CD4-positive, alpha-beta T cell treated with Interleukin-15 for 4 hours (primary cell): ENCODE data around the gene PSG5.
"Not testable (repeated sequence)": the region's sequence is repeated elsewhere in the genome, so short reads cannot be mapped to it uniquely, and the experiment has no call there.

Experiments
- DNase-seq: peaks from one replicate; pipeline ENCODE4 v3.0.0-alpha.2; 2020; ENCODE audit warnings: low spot score

PSG5 gene

GRCh38 chr19:43181869-43182771 lies 4.2 kb downstream of the PSG5 start:
- DNase-seq, result not testable (repeated sequence)

DNA sequence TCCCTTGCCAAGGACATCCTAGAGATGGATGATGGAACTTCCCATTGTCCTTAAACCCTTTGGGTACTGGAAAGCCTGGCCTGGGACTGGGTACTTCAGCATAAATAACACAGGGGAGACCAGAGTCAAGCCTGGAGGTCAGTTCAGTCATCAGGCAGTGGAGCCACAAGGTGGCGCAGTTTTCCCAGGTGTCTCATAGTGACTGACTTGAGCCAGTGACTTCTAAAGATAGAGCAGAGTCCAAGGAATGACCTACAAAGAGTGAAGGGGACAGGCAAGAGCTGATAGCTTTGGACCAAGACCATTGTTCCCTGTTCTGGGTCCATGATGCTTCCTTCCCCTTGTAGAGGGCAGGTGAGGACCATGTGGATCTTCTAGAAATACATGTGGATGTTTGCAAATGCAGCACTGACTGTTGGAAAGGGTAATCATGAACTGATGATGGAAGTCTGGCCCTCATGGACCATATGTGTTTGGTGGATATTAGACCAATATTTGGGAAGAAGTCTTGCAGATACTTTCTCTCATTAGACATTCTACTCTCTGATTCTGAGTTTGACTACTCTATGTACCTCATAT lies 6.7 kb downstream of the PSG5 start:
- not testable (repeated sequence) for DNase-seq

DNA sequence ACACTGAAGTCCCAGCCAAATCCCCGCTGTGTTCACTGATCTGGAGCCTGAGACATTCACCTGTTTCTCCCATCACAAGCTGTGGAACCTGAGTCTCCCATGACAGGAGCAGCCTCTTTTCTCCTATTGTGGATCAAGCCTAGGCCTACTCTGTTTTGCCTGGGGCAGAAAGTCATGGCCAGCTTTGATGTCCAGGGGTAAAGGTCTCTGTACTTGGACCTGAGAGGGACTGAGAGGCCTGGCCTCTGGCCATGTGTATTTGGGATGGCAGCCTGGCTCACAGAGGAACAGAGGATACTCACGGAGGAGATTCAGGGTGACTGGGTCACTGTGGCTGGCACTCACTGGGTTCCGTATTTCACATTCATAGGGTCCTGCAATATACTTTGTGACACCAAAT lies 7.8 kb downstream of the PSG5 start:
- DNase-seq, result not testable (repeated sequence)

GRCh38 chr19:43165906-43166305 lies 20.4 kb downstream of the PSG5 start:
- not testable (repeated sequence) for DNase-seq

- not testable (repeated sequence) for DNase-seq
These were observed 23.2 kb downstream of the PSG5 start for GRCh38 chr19:43163135-43163534.

GRCh38 chr19:43162261-43162660 lies 24.1 kb downstream of the PSG5 start:
- not testable (repeated sequence) for DNase-seq

DNA sequence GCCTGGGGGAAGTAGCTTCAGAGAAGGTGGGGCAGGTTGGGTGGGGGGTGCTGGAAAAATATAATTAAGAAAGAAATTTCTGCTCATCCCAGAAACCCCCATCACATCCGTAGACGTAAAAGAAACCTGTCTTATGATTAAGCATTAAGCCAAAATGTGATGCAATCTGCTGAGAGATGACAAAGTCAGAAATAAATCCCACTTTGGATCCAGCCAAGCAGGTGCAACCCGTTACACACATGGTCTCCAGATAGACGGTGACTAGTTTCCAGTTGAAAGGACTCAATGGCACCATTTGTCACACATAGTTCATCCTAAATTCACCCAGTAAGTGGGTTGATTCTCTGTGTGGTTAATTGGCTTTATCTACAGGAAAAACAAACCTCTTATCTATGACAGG lies 34.1 kb downstream of the PSG5 start:
- no peak for DNase-seq

DNA sequence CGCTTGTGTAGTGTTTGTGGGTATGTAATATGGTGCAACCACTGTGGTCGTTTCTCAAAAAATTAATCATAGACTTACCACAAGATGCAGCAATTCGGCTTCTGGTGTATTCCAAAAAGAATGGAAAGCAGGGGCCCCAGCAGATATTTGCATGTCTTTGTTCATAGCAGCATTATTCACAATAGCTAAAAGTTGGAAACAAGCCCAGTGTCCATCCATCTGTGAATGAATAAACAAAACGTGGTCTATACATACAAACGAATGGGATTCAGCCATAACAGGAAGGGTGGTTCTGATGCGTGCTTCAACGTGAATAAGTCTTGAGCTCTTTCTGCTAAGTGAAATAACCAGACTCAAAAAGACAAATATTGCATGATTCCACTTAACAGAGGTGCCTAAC lies 36.5 kb downstream of the PSG5 start:
- DNase-seq, result not testable (repeated sequence)

DNA sequence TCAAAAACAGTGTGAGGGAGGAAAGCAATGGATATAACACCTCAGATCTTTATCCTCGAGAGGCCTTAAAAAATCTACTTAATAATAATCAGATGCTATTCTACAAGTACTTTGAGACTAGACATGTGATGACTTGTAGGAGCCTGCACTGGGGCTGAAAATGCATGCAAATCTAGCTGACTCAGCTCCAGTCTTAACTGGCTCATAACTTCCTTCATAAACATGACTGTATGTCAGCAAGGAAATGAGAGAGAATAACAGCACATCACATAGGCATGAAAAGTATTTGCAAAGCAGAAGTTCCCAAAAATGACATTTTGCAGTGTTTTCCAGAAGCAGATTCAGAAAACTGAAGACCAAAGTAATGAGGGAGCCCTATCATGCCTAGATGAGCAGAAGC lies 38.1 kb downstream of the PSG5 start:
- DNase-seq, result no peak

- not testable (repeated sequence) for DNase-seq
These were observed 44.6 kb downstream of the PSG5 start for GRCh38 chr19:43141763-43142162.

- DNase-seq, result no peak
These were observed 53.6 kb downstream of the PSG5 start for GRCh38 chr19:43132696-43133095.

DNA sequence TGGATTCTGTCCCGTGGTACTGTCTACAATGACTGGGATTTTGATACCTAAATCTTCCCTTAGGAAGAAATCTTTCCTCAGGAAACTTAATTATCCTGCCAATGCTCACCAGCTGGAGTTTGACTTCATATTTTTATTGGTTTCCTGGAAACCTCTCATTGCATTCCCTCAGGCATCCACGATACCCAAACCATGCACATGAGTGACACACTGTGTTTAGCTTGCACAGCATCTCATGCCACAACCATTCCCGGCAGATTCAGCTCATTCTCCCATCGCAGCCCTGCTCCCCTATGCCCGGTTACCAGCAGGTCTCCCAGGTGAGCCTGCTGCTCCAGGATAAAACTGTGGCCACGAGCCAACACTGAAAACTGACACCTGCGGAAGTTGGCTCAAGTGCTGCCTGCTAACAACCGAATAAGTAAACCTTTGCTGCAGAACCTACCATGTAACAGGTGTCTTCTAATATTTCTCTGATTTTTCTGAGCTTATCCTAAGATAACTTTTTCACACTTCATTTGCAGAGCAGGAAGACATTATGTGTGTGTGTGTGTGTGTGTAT lies 55.0 kb downstream of the PSG5 start:
- DNase-seq, result not testable (repeated sequence)

DNA sequence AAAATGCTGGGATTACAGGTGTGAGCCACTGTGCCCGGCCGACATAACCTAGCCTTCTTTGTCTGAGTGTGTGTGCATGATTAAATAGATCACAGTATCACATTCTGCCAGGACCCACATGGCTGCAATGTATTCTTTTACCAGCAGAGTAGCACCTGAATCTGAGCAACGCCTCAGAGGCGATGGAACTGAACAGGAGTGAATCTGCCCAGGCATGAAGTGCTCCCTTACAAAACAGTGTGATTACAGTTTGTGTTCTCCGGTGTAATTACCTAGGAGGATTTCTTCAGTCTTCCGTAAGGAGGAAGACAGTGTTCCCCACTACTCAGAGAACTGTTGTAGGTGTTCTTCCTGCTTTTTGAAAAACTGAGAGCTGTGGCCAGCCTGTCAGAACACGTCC lies 57.1 kb downstream of the PSG5 start:
- not testable (repeated sequence) for DNase-seq

DNA sequence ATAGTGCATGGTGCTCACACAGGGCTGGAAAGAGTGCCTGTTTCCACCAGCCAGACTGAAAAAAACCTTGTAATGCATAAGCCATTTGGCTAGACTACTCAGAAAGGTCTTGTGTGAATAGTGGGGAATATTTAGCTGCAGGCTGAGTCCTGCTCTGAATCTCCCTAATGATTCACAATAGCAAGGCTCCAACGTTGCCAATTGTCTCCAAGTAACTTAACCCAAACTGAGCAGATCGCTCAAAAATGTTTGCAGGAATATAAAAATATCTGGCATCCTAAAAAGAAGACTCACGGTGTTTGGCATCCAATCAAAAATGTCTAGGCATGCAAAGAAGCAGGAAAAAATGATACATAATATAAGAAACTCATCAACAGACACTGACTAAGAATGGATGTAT lies 59.0 kb downstream of the PSG5 start:
- DNase-seq, result not testable (repeated sequence)

DNA sequence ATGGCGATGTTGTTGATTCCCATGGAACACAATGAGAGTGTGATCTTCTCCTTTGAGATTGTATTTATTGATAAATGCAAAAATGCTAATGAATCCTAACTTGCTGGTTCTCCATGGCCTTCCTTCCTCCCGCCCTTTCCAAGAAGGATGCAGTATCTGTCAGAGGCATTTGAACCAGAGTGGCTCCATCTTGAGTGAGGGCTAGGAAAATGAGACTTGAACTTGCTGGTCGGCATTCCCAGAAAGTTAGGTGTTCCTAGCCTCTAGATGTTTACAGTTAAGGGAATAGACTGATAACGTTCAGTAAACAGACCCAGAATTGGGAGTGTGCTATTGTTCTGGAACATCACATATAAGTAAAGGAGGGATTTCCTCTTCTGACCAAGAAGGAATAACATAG lies 59.6 kb downstream of the PSG5 start:
- no peak for DNase-seq

GRCh38 chr19:43124360-43124759 lies 62.0 kb downstream of the PSG5 start:
- no peak for DNase-seq

- not testable (repeated sequence) for DNase-seq
These were observed 65.8 kb downstream of the PSG5 start for GRCh38 chr19:43120433-43121026.

DNA sequence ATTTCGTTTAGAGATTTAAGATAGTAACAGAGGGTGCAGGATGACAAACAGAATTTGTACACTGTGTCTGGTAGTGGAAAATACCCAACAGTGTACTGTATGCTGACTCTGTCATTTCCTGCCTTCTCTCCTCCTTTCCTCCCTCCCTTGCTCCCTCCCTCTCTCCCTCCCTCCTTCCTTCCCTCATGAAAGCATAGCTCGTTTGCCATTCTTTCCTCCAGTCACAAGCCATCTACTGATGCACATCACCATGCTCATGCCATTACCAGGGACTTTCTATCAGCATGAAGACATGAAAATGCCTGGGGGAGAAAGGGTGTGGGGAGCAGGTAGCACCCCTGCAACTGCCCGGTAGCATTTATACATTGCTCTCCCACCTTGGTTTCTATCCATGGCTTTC lies 66.8 kb downstream of the PSG5 start:
- not testable (repeated sequence) for DNase-seq
